Kidney epithelial cell (primary cell): ENCODE measurements around the gene OR10H5. TPM values are rescaled to one million over a fixed set of nuclear protein-coding genes. Genes with fewer than 3 reads are reported as not detected.
"Not testable (repeated sequence)": the region's sequence is repeated elsewhere in the genome, so short reads cannot be mapped to it uniquely, and the experiment has no call there.

Experiments used
- DNase-seq: peaks from one replicate; pipeline ENCODE4 v3.0.0-alpha.2; 2010; ENCODE audit warnings: low read depth
- H3K27me3 ChIP-seq: 2 replicates; pipeline ENCODE4 v1.6.0; 2011; ENCODE audit warnings: low read length; ENCODE audit not compliant: control insufficient read depth, insufficient read depth
- H3K36me3 ChIP-seq: 2 replicates; pipeline ENCODE4 v1.5.1; 2011; ENCODE audit warnings: low read length; ENCODE audit not compliant: control insufficient read depth, insufficient read depth
- H3K4me3 ChIP-seq: 2 replicates; pipeline ENCODE4 v1.5.1; 2011; ENCODE audit warnings: low read depth, mild to moderate bottlenecking, control low read depth, low read length
- total RNA-seq: library from RNA; depleted of rRNA; stranded (reverse); fragments of >200 nt; gene quantifications from 2 replicates; pipeline ENCODE4 v1.2.3, GENCODE V29; 2015
- TF ChIP-seq, protein P1 (sequence below): IDR thresholded peaks from 2 replicates; pipeline ENCODE4 v1.5.1; 2011; ENCODE audit warnings: mild to moderate bottlenecking, moderate library complexity, low read length, control low read depth, inconsistent platforms; ENCODE audit not compliant: insufficient read depth, poor library complexity, severe bottlenecking

The OR10H5 gene
- total RNA-seq, 1 donor from 2014 or later, result not detected

GRCh38 chr19:15790096-15790495 lies 2.6 kb downstream of the OR10H5 start:
- no peaks in the 10 kb centered on the region for H3K27me3 ChIP-seq
- no peaks in the 10 kb centered on the region for H3K36me3 ChIP-seq
- TF ChIP-seq, protein P1, sequence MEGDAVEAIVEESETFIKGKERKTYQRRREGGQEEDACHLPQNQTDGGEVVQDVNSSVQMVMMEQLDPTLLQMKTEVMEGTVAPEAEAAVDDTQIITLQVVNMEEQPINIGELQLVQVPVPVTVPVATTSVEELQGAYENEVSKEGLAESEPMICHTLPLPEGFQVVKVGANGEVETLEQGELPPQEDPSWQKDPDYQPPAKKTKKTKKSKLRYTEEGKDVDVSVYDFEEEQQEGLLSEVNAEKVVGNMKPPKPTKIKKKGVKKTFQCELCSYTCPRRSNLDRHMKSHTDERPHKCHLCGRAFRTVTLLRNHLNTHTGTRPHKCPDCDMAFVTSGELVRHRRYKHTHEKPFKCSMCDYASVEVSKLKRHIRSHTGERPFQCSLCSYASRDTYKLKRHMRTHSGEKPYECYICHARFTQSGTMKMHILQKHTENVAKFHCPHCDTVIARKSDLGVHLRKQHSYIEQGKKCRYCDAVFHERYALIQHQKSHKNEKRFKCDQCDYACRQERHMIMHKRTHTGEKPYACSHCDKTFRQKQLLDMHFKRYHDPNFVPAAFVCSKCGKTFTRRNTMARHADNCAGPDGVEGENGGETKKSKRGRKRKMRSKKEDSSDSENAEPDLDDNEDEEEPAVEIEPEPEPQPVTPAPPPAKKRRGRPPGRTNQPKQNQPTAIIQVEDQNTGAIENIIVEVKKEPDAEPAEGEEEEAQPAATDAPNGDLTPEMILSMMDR, result no peak
- DNase-seq, result no peak
- no peak overlapping the region for H3K4me3 ChIP-seq

GRCh38 chr19:15794279-15794678 lies 6.8 kb downstream of the OR10H5 start:
- DNase-seq, H3K27me3 ChIP-seq, H3K4me3 ChIP-seq, H3K36me3 ChIP-seq: not testable (repeated sequence)

GRCh38 chr19:15810335-15810734 lies 22.9 kb downstream of the OR10H5 start:
- no peak overlapping the region for H3K4me3 ChIP-seq
- H3K27me3 ChIP-seq, result no peaks in the 10 kb centered on the region
- no peak for DNase-seq
- TF ChIP-seq, protein P1, result no peak
- H3K36me3 ChIP-seq, result no peaks in the 10 kb centered on the region

DNA sequence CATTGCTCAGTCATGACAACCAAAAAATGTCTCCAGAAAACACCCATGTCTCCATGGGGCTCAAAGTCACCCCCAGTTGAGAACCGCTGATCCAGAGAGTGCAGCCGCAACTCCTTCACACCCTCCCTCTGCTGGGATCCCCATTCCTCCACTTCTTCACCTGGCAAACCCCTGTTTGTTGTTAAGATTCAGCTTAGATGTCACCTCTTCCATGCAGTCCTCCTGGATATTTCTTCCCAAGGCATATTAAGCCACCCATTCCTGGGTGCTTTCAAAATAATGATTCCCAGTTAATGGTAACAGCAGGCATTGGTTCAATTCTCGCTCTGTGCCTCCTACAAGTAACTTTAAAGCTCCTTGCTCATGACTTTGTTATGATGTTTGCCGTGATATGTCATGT lies 24.0 kb downstream of the OR10H5 start:
- TF ChIP-seq, protein P1, result no peak

DNA sequence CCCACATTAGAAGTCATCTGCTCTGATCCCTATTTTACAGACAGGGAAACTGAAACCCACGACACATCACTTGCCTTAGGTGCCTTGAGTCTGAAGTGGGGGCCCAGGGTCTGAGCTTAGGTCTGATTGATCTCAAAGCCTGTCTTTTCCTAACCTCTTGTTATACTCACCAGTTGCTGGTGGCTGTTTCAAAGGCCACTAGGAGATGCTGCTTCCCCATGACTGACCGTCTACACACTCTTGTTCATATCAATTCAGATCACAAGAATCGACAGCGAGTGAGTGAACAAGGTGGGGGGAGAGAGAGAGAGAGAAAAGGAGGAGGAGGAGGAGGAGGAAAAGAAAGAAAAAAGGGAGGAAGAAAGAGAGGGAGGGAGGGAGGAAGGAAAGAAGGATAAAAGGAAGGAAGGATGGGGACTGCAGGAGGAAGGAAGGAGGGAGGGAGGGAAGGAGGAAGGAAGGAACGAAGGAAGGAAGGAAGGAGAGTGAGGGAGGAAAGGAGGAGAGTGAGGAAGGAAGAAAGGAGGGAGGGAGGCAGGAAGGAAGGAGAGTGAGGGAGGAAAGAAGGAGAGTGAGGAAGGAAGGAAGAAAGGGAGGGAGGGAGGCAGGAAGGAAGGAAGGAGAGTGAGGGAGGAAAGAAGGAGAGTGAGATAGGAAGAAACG lies 24.7 kb downstream of the OR10H5 start:
- no peak for DNase-seq
- H3K4me3 ChIP-seq, result no peak overlapping the region
- TF ChIP-seq, protein P1, result peak; percentile 67
- no peaks in the 10 kb centered on the region for H3K36me3 ChIP-seq
- no peaks in the 10 kb centered on the region for H3K27me3 ChIP-seq

More for the DNA sequence above, 24.0 kb downstream of the OR10H5 start:
- Histone ChIP-seq H3K4me3 (no peak overlapping the region), H3K27me3 (no peaks in the 10 kb centered on the region), H3K36me3 (no peaks in the 10 kb centered on the region)
- DNase-seq, result no peak

DNA sequence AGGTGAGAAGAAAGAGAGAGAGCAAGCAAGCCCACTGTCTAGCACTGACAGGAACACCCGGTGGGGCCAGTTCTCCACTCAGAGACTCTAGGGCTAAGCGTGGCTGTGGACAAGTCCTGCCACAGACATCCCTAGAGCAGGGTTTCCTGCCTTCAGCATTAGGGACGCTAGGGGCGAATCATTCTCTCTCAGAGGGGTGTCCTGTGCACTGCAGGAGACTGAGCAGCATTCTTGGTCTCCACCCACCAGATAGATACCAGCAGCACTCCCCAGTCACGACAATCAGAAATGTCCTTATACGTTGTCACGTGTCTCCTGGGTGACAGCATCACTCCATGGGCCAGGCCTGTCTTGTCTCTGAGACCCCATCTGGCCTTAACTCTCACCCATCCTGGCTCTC lies 26.5 kb downstream of the OR10H5 start:
- no peaks in the 10 kb centered on the region for H3K36me3 ChIP-seq
- DNase-seq, result no peak
- no peaks in the 10 kb centered on the region for H3K27me3 ChIP-seq
- TF ChIP-seq, protein P1, result no peak
- H3K4me3 ChIP-seq, result no peak overlapping the region
